H4 (cell line): ENCODE data around the gene STK40. TPM values are rescaled to one million over a fixed set of nuclear protein-coding genes. Genes with fewer than 3 reads are reported as not detected.

ENCODE experiments used
- DNase-seq: peaks from one replicate; pipeline ENCODE4 v3.0.0-alpha.2; 2015; ENCODE audit warnings: low spot score
- total RNA-seq: library from RNA; depleted of rRNA; stranded (reverse); fragments of >200 nt; shearing (Covaris generic); gene quantifications from 2 replicates; pipeline ENCODE4 v1.2.3, GENCODE V29; 2014

Gene STK40
- total RNA-seq, 1 experiment from 2014 or later, result 25.1 TPM

- no peak for DNase-seq
These were observed 12.8 kb upstream of the STK40 start for GRCh38 chr1:36398370-36398977.

- peak; percentile 91 for DNase-seq
These were observed 11.9 kb upstream of the STK40 start, which contains the start of gene LSM10 for GRCh38 chr1:36397378-36398230. Gene LSM10, minus strand, starts transcription at chr1:36397908. Its CDS starts 3,779 bp downstream, at chr1:36394129.

- no peak for DNase-seq
These were observed 11.3 kb upstream of the STK40 start for GRCh38 chr1:36397083-36397377.

- DNase-seq, result no peak
These were observed 10.6 kb upstream of the STK40 start for GRCh38 chr1:36396359-36396758.

- DNase-seq, result no peak
These were observed 8.0 kb upstream of the STK40 start for GRCh38 chr1:36393686-36394085.

- DNase-seq, result no peak
These were observed 7.1 kb upstream of the STK40 start for GRCh38 chr1:36392836-36393235.

- DNase-seq, result no peak
These were observed 5.5 kb upstream of the STK40 start for GRCh38 chr1:36391271-36391670.

GRCh38 chr1:36390411-36390810 is 4.7 kb upstream of the STK40 start:
- no peak for DNase-seq

GRCh38 chr1:36389999-36390398 is 4.3 kb upstream of the STK40 start:
- DNase-seq, result no peak

- no peak for DNase-seq
These were observed 3.5 kb upstream of the STK40 start for GRCh38 chr1:36389261-36389660.

GRCh38 chr1:36387141-36387949 is 1.6 kb upstream of the STK40 start:
- peak; percentile 36 for DNase-seq

- DNase-seq, result peak; percentile 100
These were observed 779 bp upstream of the STK40 start for GRCh38 chr1:36386265-36387140.

- DNase-seq, result no peak
These were observed 948 bp downstream of the STK40 start for GRCh38 chr1:36384542-36385409.

GRCh38 chr1:36383240-36383639 is 2.5 kb downstream of the STK40 start:
- DNase-seq, result no peak

GRCh38 chr1:36382669-36383068 is 3.1 kb downstream of the STK40 start:
- DNase-seq, result no peak

- no peak for DNase-seq
These were observed 3.5 kb downstream of the STK40 start for GRCh38 chr1:36382231-36382630.

GRCh38 chr1:36381405-36381804 is 4.3 kb downstream of the STK40 start:
- DNase-seq, result no peak

GRCh38 chr1:36380782-36381181 is 4.9 kb downstream of the STK40 start:
- DNase-seq, result no peak

- no peak for DNase-seq
These were observed 5.5 kb downstream of the STK40 start for GRCh38 chr1:36380143-36380619.

- DNase-seq, result no peak
These were observed 7.8 kb downstream of the STK40 start for GRCh38 chr1:36377791-36378492.
